CD4-positive, CD25-positive, alpha-beta regulatory T cell (primary cell): ENCODE results near the gene IQCH. TPM values are rescaled to one million over a fixed set of nuclear protein-coding genes. Genes with fewer than 3 reads are reported as not detected.
A peak's percentile ranks its signal among the peaks of the same experiment; 100 is the strongest.

Source experiments
- ATAC-seq, 2 donors: fragments of 150-1000 bp; cut with Tn5 transposase; one replicate each; pipeline ENCODE4 v1.10.0; 2021; ENCODE audit warnings: low read depth in 2 of 2, moderate number of reproducible peaks in 2 of 2, moderate library complexity in 1 of 2
- DNase-seq, 3 donors: peaks; one replicate each; pipeline versions ENCODE4 v3.0.0 to v3.0.0-alpha.2; 2012 to 2022; ENCODE audit warnings: mixed read lengths in 1 of 3
- H3K27ac ChIP-seq: one replicate; pipeline ENCODE4 v1.7.0; 2013; ENCODE audit warnings: mild to moderate bottlenecking, low read length; ENCODE audit not compliant: insufficient read depth, poor library complexity, severe bottlenecking
- H3K27me3 ChIP-seq: one replicate; pipeline ENCODE4 v1.7.0; 2013; ENCODE audit warnings: low read length; ENCODE audit not compliant: control insufficient read depth, insufficient read depth
- H3K36me3 ChIP-seq: one replicate; pipeline ENCODE4 v1.7.0; 2013; ENCODE audit warnings: mild to moderate bottlenecking, low read length, moderate library complexity; ENCODE audit not compliant: control insufficient read depth, insufficient read depth
- H3K4me1 ChIP-seq: 2 replicates; pipeline ENCODE4 v1.7.0; 2013; ENCODE audit warnings: mild to moderate bottlenecking, low read length; ENCODE audit not compliant: insufficient read depth, control insufficient read depth, poor library complexity, severe bottlenecking
- H3K4me3 ChIP-seq: one replicate; pipeline ENCODE4 v1.7.0; 2013; ENCODE audit warnings: low read depth, mild to moderate bottlenecking, low read length, moderate library complexity
- H3K9me3 ChIP-seq, 2 experiments: 1 replicate in 1 of 2; 2 replicates in 1 of 2; pipeline ENCODE4 v1.7.0; 2013; ENCODE audit warnings: low read length in 2 of 2, mild to moderate bottlenecking in 1 of 2, moderate library complexity in 1 of 2; ENCODE audit not compliant: control insufficient read depth in 2 of 2
- H3K27ac Mint-ChIP-seq, 3 donors: one replicate each; pipeline ENCODE4 v1.8.0; 2020 to 2022; ENCODE audit warnings: mild to moderate bottlenecking in 3 of 3, mixed read lengths in 3 of 3, moderate library complexity in 2 of 3
- H3K27me3 Mint-ChIP-seq: one replicate; pipeline ENCODE4 v1.8.0; 2022; ENCODE audit warnings: mild to moderate bottlenecking, mixed read lengths
- H3K36me3 Mint-ChIP-seq: one replicate; pipeline ENCODE4 v1.8.0; 2020; ENCODE audit warnings: mixed read lengths
- H3K4me1 Mint-ChIP-seq, 4 donors: one replicate each; pipeline ENCODE4 v1.8.0; 2020 to 2022; ENCODE audit warnings: mixed read lengths in 4 of 4, mild to moderate bottlenecking in 1 of 4
- H3K4me3 Mint-ChIP-seq, 4 donors: one replicate each; pipeline ENCODE4 v1.8.0; 2020 to 2022; ENCODE audit warnings: mild to moderate bottlenecking in 4 of 4, mixed read lengths in 4 of 4, moderate library complexity in 3 of 4
- H3K9me3 Mint-ChIP-seq, 7 donors: one replicate each; pipeline ENCODE4 v1.8.0; 2020 to 2022; ENCODE audit warnings: mixed read lengths in 7 of 7, mild to moderate bottlenecking in 3 of 7, moderate library complexity in 2 of 7
- polyA plus RNA-seq, 4 donors: library from polyadenylated mRNA; unstranded; fragments of 300-500 nt; fragmentation: Illumina TruSeq; gene quantifications; one replicate each; pipeline ENCODE4 v1.2.3, GENCODE V29; 2021
- total RNA-seq: library from RNA; stranded (reverse); gene quantifications from one replicate; pipeline ENCODE4 v1.2.3, GENCODE V29; 2022

IQCH gene
- total and polyA plus RNA-seq, 5 donors from 2014 or later: 0.32 to 0.54 (median 0.38) TPM; not detected in 2

DNA sequence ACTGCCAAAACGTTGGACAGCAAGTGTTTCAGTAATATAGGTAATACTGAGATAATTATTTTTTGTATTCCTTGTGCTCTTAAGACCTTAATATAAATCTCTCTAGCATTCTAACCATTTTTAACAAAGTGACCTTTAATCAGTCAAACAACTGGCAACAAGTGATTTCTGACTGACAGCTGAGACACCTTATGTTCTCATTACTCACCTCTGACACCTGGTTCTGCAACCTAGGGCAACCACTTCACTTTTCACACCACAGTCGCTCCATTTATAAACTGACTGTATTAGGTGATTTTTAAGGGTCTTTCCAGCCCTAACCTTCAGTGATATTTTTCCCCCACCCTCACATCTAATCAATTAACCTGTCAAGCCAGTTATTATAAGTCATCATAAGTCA lies 205.9 kb downstream of the IQCH start:
- H3K4me1 Mint-ChIP-seq: peaks cover 0 to 7% (median 0%) of the 10 kb centered on the region in 4 donors
- H3K36me3 Mint-ChIP-seq: no peaks in the 10 kb centered on the region
- H3K9me3 ChIP-seq: no peaks in the 10 kb centered on the region
- H3K27me3 Mint-ChIP-seq: peaks cover 11% of the 10 kb centered on the region
- DNase-seq (no peak), ATAC-seq (no peak)
- no peak overlapping the region for H3K27ac ChIP-seq
- no peak overlapping the region for H3K4me3 ChIP-seq
- no peak overlapping the region for H3K4me3 Mint-ChIP-seq
- H3K27me3 ChIP-seq: no peaks in the 10 kb centered on the region
- no peaks in the 10 kb centered on the region for H3K36me3 ChIP-seq
- no peak overlapping the region for H3K27ac Mint-ChIP-seq
- no peaks in the 10 kb centered on the region for H3K4me1 ChIP-seq
- H3K9me3 Mint-ChIP-seq: no peaks in the 10 kb centered on the region

DNA sequence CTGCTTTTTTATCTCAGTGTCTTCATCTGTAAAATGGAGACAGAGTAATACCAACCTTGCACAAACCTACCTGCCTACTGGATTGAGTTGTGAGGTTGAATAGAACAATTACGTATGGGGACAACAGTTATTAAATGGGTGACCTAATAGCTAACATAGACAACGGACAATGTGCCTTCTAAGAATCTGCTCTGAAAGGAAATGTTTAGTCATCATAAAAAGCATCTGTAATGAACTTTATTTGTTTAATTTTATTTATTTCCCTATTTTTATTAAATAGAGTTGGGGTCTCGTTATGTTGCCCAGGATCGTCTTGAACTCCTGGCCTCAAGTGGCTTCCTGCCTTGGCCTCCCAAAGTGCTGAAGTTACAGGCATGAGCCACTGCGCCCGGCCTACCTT lies 207.1 kb downstream of the IQCH start:
- ATAC-seq (no peak), DNase-seq (no peak)
- Mint-ChIP-seq H3K27me3 (peaks cover 8% of the 10 kb centered on the region), H3K9me3 (no peaks in the 10 kb centered on the region), H3K36me3 (no peaks in the 10 kb centered on the region), H3K27ac (no peak overlapping the region), H3K4me3 (no peak overlapping the region), H3K4me1 (peaks cover 0 to 5% (median 0%) of the 10 kb centered on the region in 4 donors)
- Histone ChIP-seq H3K9me3 (no peaks in the 10 kb centered on the region), H3K27ac (no peak overlapping the region), H3K27me3 (no peaks in the 10 kb centered on the region), H3K4me1 (no peaks in the 10 kb centered on the region), H3K4me3 (no peak overlapping the region), H3K36me3 (no peaks in the 10 kb centered on the region)

DNA sequence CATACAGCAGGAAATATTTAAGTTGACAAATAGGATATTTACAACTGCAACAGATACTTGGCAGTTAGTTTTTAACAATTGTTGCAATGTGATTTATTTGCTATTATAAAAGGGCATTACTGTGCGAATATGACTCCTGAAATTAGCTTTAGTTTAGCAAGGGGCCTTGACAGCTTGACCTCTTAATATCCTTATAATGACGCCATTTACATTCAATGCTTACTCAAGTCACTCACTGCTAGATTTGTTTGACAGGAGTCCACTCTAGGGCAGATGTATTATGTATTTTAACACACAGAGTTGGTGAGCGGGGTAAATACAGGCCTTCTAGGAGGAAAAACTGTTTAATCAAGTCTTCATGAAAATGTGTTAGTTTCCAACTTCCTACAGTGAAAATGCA lies 208.3 kb downstream of the IQCH start:
- no peak for ATAC-seq
- Histone ChIP-seq H3K9me3 (no peaks in the 10 kb centered on the region), H3K36me3 (no peaks in the 10 kb centered on the region), H3K27ac (no peak overlapping the region), H3K4me3 (no peak overlapping the region), H3K27me3 (no peaks in the 10 kb centered on the region), H3K4me1 (no peaks in the 10 kb centered on the region)
- no peak for DNase-seq
- Mint-ChIP-seq H3K27me3 (peaks cover 6% of the 10 kb centered on the region), H3K9me3 (no peaks in the 10 kb centered on the region), H3K4me1 (no peaks in the 10 kb centered on the region), H3K27ac (no peak overlapping the region), H3K4me3 (no peak overlapping the region), H3K36me3 (no peaks in the 10 kb centered on the region)

DNA sequence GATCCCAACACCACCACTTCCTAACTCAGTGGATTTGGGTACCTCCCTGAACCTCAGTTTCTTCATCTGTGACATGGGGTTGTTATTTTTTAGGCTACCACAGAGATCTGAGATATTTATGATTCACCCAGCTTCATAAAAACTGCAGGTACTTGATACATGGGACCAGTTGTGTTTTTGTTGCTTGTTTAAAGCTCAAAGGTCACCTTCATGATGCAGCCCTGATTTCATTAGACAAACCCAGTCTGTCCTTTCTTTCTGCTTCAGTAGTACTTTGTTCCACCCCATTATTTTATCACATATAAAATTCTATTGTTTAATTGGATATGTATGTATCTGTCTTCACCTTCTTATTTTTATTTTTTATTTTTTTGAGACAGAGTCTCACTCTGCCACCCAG lies 208.9 kb downstream of the IQCH start:
- Histone ChIP-seq H3K4me3 (no peak overlapping the region), H3K36me3 (no peaks in the 10 kb centered on the region), H3K27me3 (no peaks in the 10 kb centered on the region), H3K9me3 (no peaks in the 10 kb centered on the region), H3K4me1 (no peaks in the 10 kb centered on the region), H3K27ac (no peak overlapping the region)
- peaks cover 6% of the 10 kb centered on the region for H3K27me3 Mint-ChIP-seq
- no peak for ATAC-seq
- DNase-seq: no peak
- no peak overlapping the region for H3K4me3 Mint-ChIP-seq
- no peaks in the 10 kb centered on the region for H3K9me3 Mint-ChIP-seq
- no peak overlapping the region for H3K27ac Mint-ChIP-seq
- H3K36me3 Mint-ChIP-seq: no peaks in the 10 kb centered on the region
- no peaks in the 10 kb centered on the region for H3K4me1 Mint-ChIP-seq

DNA sequence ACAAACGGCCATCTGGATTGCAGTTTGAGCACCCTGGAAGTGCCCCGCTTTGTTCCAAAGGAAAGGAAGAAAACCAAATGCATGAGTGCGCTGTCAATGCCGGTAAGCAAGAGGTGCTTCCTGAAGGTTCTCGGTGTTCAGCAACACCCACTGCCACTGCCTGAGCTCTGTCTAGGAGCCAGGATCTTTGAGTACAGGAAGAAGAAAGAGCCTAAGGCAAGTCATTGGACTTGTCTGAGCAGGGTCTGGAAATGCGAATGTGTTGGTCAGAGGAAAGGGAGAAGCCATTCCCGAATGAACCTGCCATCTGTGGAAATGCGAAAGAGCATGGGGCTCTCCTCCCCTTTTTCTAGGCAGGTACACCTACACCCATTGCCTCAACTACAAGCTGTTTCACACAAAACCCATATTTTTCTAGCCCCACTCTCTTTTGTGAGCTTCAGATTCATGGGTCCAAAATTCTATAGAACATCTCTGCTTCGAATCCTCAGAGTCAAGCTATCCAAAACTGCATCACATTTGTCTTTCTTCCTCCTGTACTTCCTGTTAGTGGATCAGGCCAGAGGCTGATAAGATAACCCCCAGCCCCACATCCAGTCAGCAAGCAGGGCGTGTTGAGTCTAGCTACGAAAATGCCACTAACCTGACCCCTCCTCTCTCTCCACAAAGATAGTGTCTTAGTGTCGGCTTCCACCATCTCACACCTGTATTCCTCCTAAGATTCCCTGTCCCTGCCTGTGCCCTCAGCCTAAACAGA lies 210.8 kb downstream of the IQCH start:
- Mint-ChIP-seq H3K27me3 (peaks cover 8% of the 10 kb centered on the region), H3K27ac (no peak overlapping the region), H3K9me3 (no peaks in the 10 kb centered on the region), H3K4me3 (peak overlapping the region in 1 of 4 donors; percentile 21), H3K4me1 (no peaks in the 10 kb centered on the region), H3K36me3 (no peaks in the 10 kb centered on the region)
- H3K36me3 ChIP-seq: no peaks in the 10 kb centered on the region
- ATAC-seq: no peak
- H3K27ac ChIP-seq: no peak overlapping the region
- no peak for DNase-seq
- H3K4me1 ChIP-seq: no peaks in the 10 kb centered on the region
- no peaks in the 10 kb centered on the region for H3K9me3 ChIP-seq
- H3K4me3 ChIP-seq: no peak overlapping the region
- no peaks in the 10 kb centered on the region for H3K27me3 ChIP-seq

DNA sequence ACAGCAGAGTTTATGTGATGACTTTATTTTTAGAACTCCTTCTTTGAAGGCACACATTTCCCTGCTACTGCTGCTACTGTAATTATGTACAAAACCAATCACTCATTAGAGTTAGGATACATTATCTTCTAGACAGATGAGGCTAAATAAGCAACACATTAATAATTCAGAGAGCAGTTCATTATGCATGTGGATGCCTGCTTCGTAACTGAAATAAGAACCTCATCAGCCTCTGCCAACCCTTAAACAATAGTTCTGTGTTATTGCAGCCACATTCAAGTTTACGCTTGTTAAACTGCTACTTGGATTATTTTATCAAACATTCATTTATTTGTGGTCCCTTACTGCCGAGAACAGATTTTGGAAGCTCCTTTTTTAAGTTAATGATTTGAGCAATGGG lies 213.8 kb downstream of the IQCH start:
- Mint-ChIP-seq H3K4me3 (no peak overlapping the region), H3K27me3 (peaks cover 9% of the 10 kb centered on the region), H3K27ac (no peak overlapping the region), H3K4me1 (no peaks in the 10 kb centered on the region), H3K36me3 (no peaks in the 10 kb centered on the region), H3K9me3 (no peaks in the 10 kb centered on the region)
- Histone ChIP-seq H3K4me1 (no peaks in the 10 kb centered on the region), H3K27me3 (no peaks in the 10 kb centered on the region), H3K4me3 (no peak overlapping the region), H3K27ac (no peak overlapping the region), H3K9me3 (no peaks in the 10 kb centered on the region), H3K36me3 (no peaks in the 10 kb centered on the region)
- no peak for ATAC-seq
- DNase-seq: no peak

DNA sequence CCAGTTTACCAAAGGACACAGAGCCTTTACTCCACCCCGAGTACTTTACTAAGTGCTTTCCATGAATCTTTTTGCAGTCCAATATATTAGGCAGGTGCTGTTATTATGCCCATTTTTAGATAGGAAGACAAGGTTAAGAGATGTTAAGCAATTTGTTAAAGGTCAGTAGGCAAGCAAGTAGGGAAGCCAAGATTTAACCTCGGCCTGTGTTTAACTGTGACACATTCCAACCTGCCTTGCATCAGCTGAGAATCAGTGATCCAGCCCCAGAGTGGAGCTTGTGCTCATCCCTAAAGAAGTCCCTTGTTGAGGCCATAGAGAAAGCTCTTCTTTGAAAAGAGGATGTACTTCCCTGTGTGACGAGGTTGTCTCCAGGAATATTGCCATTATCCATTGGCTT lies 215.1 kb downstream of the IQCH start:
- H3K4me1 Mint-ChIP-seq: no peaks in the 10 kb centered on the region
- Histone ChIP-seq H3K4me1 (no peaks in the 10 kb centered on the region), H3K4me3 (no peak overlapping the region), H3K9me3 (no peaks in the 10 kb centered on the region), H3K36me3 (no peaks in the 10 kb centered on the region), H3K27ac (no peak overlapping the region), H3K27me3 (no peaks in the 10 kb centered on the region)
- no peak overlapping the region for H3K27ac Mint-ChIP-seq
- no peak overlapping the region for H3K4me3 Mint-ChIP-seq
- H3K9me3 Mint-ChIP-seq: no peaks in the 10 kb centered on the region
- ATAC-seq (no peak), DNase-seq (no peak)
- H3K36me3 Mint-ChIP-seq: no peaks in the 10 kb centered on the region
- H3K27me3 Mint-ChIP-seq: peaks cover 9% of the 10 kb centered on the region

DNA sequence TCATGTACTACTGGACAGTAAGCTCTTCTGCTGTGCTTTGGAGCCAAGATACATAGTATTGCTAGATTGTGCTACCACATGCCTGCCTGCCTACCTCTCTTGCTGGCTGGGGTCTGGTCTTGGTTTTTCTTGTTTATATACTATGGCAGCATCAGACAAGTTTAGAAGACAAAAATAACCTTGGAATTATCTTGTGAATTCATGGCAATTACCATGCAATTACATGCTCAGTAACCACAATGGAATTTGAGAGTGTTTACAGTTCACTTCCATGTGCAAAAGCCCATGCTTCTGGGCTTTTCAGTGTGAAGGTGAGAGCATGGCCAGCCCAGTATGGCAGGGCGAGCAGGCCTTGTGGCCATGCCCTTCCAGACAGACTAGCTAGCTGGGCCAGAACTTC lies 218.4 kb downstream of the IQCH start:
- Mint-ChIP-seq H3K27me3 (peaks cover 9% of the 10 kb centered on the region), H3K27ac (peak overlapping the region in 1 of 3 donors; percentile 29), H3K4me3 (no peak overlapping the region), H3K9me3 (no peaks in the 10 kb centered on the region), H3K36me3 (no peaks in the 10 kb centered on the region), H3K4me1 (no peaks in the 10 kb centered on the region)
- H3K4me3 ChIP-seq: no peak overlapping the region
- H3K36me3 ChIP-seq: no peaks in the 10 kb centered on the region
- H3K27ac ChIP-seq: no peak overlapping the region
- no peaks in the 10 kb centered on the region for H3K9me3 ChIP-seq
- no peaks in the 10 kb centered on the region for H3K27me3 ChIP-seq
- no peak for ATAC-seq
- H3K4me1 ChIP-seq: no peaks in the 10 kb centered on the region
- DNase-seq: no peak
